GM21360 (cell line): ENCODE measurements around the gene SOX18.

Source experiments
- ATAC-seq: cut with Tn5 transposase; IDR thresholded peaks from one replicate; pipeline ENCODE4 v1.9.1; 2021; ENCODE audit warnings: mild to moderate bottlenecking, moderate library complexity; ENCODE audit not compliant: unreplicated experiment

SOX18 gene

DNA sequence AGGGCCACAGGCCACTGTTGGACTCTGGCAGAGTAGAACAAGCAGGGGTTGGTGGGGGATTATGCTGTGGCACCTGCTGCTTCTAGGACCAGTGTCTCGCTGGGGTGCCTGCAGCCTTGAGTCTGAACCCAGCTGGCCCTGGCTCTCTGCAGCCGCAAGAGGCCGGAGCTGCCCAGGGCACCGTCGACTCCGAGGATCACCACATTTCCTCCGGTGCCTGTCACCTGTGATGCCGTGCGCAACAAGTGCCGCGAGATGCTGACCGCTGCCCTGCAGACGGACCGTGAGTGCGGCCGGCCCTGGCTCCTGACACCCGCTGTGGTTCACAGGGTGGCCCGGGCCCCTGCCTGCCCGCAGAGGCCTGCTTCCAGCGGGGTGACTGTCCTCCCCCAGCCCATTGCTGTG, 19.8 kb upstream of the SOX18 start:
- no peak for ATAC-seq

DNA sequence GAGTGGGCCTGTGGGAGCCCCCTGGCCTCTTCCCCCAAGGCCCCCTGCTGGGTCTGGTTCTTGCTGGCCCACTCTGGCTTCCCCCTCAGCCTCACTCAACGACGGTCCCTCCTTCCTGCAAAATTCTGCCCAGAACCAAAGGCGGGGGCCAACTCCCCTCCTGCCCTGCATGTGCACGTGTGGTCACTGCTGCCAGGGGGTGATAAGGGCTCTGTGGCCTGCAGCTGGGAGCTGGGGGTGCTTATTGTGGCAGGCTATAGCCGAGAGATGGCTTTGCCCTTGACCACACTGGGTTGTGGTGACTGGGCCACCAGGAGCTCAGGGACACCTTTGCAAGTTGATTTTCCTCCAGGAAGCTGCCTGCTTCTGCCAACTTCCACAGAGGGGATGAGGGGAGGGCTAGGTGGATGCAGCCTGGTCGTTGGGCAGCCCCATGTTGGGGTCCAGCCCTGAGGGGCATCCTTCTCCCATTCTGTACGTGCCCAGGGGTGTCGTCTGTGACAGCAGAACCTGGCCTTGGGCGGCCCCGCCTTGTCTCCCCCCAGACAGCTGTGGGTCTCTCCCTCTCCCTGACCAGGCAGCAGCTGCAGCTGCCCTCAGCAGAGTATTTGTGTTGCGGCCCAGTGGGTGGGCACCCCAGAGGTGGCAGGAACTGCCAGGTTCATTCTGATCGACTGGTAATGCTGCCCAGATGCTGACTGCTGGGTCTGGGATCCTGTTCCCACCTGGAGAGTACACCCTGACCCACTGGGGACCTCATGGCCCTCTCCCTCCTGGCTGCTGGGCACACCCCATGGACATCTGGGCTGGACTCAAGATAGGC, 19.2 kb upstream of the SOX18 start:
- ATAC-seq, result no peak

GRCh38 chr20:64067733-64068307, 18.4 kb upstream of the SOX18 start:
- no peak for ATAC-seq

- ATAC-seq, result no peak
Measured at GRCh38 chr20:64067005-64067632, 17.7 kb upstream of the SOX18 start.

DNA sequence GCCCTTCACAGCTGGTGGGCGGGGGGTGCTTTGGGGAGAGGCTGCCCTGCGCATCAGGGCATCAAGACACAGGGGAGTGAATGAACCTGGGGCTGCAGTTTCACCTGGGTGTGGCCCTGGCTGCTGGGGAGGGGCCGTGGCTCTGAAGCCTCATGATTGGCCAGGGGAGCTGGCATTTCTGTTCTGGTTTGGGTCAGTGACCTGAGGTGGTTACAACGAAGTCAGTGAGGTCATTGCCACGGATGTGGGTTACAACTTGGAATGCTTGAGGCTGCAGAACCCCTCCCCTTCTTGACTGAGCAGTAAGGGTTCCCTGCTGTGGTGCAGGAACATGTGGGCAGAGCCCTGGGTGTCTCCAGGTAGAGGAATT, 16.5 kb upstream of the SOX18 start:
- ATAC-seq, result no peak

GRCh38 chr20:64065062-64065973, 15.9 kb upstream of the SOX18 start:
- no peak for ATAC-seq

- no peak for ATAC-seq
Measured at GRCh38 chr20:64064145-64064698, 14.8 kb upstream of the SOX18 start.

DNA sequence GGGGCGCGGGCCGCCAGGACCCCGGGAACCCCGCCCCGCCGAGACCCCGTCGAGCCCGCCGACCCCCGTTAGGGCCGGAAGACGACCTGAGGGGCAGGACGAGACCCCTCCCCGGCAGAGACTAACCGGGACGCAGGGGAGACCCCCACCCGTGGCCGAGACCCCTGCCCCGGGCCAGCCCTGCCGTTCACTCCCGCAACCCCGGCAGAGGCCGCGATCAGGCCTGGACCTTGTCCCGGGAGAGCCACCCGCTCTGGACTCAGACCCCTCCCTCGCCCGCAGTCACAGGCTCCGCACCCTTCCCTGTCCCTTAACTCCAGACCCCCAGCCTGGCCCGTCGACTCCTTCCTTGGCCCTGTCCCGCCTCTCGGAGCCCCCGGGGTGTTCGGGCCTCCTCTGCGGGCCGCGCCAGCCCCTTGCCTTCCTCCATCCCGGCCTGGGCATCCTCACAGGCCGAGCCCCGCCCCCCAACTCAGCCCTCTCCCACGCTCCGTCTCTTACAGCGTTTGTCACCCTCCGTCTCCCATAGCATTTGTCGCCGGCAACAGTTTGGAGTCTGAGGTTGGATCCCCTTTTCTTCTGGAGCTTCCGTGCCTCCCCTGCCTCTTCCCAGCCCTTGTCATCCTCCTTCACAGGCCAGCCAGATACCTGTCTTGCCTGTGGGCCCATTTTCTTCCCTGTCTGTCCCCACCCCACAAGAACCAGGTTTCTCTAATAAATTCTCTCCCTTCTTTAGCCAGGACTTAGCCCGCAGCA, 14.1 kb upstream of the SOX18 start:
- ATAC-seq, result no peak

DNA sequence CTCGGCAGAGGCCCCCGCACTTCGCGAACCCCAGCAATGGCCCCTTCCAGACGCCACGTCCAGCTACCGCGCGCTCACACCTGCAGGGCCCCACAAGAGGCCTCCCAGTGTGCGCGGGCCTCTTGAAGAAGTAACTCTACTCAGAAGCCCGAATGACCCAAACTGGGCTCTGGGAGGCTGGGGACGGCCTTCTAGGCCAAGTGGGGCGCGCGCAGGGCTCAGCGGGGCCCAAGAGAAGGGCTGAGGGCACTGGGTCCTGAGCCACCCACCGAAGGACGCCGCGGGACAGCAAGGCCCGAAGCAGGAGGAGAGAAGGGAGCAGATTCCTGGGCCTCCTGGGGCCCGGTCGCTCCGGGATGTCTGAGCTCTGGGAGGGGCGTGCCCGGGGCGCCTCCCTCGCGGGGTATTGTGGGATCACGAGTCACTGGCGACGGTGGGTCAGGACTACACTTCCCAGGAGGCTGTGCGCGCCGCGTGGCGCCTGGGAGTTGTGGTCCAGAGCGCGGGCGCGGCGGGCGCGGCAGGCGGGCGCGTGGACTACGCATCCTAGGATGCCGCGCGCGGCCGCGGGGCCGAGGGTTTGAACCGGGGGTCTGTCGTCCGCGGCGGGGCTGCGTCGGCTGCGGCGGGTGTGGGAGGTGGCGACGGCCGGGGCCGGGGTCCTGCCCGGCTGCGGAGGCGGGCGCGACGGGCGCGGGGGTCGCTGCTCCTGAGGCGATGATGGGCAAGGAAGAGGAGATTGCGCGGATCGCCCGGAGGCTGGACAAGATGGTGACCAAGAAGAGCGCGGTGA, 13.4 kb upstream of the SOX18 start, which contains the start of gene TCEA2:
TCEA2 (plus strand) TSS at position 603 of the 793 bp plus-strand sequence; CDS start at position 718, 115 bp downstream.
- ATAC-seq, result peak; percentile 68

DNA sequence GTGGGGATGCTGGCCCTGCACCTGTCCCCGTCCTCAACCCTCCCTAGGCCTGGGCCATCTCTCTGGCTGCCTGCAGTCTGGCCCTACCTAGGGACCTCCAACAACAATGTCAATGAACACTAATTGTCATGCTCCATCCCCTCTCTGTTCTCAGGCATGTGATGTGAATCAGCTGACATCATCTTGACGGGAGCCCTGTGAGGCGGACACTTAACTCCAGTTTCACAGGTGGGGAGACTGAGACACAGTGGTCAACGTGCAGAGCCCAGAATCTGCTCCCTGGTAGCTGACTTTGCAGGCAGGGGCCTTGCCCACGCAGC, 12.8 kb upstream of the SOX18 start:
- no peak for ATAC-seq

DNA sequence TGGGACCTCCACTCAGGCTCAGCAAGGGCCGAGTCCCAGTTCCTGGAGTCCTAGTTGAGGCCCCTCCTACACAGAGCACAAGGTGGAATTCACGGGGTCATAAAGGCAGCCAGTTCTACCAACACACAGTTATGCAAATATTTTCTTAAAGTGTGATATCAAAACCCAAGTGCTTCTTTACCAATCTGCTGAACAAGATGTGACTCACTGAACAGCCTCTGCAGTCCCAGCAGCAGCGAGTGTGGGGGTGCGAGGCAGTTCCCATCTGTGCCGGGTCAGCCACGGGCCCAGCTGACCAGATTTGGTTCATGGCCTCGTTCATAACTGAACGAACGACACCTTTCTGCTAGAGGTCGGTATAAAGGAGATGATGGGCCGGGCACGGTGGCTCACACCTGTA, 9.1 kb upstream of the SOX18 start:
- no peak for ATAC-seq

DNA sequence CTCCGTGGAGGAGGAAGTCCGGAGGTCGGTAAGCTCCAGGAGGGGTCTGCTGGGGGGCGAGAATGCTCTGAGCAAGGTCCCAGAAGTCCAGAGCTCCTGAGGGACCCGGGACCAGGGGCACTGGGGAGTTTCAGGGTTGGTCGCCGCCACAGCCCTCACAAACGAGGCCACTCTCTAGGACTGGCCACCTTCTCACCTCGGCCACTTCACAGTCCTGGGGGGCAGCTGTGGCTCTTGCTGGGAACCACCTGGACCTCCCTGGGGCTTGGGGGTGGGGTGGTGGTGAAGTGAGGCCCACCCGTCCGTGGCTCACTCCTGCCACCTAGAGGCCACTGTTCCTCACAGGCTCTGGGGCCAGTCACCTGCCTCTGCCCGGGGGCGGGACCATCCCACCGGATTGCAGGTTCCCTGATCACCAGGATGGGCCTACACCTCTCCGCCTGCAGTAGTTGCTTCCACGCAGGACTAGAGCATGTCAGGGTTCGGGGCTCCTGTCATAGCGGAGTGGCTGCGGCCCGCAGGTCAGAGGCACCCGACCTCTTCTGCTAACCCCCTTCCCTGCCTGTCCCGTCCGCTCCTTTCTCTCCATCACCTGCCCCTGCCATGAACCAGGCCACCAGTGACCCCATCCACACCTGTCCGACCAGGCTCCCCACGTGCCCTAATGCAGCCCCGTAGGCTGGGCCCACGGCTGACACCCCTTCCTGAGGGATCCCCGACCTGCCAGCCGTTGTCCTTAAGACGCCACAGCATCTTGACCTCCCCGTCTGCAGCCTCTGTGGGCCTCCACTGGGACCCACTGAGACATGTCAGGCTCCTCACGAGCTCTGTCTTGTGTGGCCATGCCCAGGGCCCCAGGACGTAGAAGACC, 8.4 kb upstream of the SOX18 start:
- peak; percentile 34 for ATAC-seq

GRCh38 chr20:64056889-64057627, 7.6 kb upstream of the SOX18 start:
- no peak for ATAC-seq

- ATAC-seq, result no peak
Measured at GRCh38 chr20:64056639-64056888, 7.1 kb upstream of the SOX18 start.

- no peak for ATAC-seq
Measured at GRCh38 chr20:64055893-64056638, 6.6 kb upstream of the SOX18 start.

DNA sequence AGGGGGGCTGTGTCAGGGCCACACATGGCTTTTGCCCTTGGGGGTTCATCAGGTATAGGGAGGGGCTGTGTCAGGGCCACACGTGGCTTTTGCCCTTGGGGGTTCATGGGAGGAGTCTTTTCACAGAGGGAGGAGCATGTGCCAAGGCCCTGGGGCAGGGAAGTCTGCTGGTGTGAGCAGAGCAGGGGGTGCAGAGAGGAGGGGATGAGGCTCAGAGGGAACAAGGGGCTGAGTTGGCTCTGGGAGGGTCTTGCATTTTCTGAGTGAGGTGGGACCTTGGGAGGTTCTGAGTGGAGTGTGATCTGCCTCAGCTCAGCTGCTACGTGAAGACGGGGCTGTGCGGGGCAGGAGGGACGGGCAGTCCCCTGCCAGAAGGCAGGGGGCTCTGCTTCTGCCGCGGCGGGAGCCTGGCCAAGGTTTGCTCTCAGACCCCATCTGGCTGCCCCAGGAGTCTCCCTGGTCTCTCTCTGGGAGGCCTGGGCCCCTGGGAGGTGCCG, 6.0 kb upstream of the SOX18 start:
- ATAC-seq, result no peak
